HepG2 (cell line): ENCODE results near the gene ZFP69. TPM values are rescaled to one million over a fixed set of nuclear protein-coding genes. Genes with fewer than 3 reads are reported as not detected.

Source experiments
- ATF7-NPFF ChIP-seq: sonication (generic); formaldehyde crosslinking; IDR thresholded peaks from 2 replicates; pipeline ENCODE4 v1.8.1; 2023; ENCODE audit warnings: mild to moderate bottlenecking, low read depth, missing genetic modification reagents, moderate library complexity
- ATM ChIP-seq: fragments of 450-650 bp; IDR thresholded peaks from 2 replicates; pipeline ENCODE4 v1.7.1; 2017; ENCODE audit warnings: mild to moderate bottlenecking, borderline replicate concordance
- KLF12 ChIP-seq: sonication (generic); formaldehyde crosslinking; IDR thresholded peaks from 2 replicates; pipeline ENCODE4 v1.4.0; 2020; ENCODE audit warnings: missing genetic modification reagents, borderline replicate concordance
- MAFF ChIP-seq: IDR thresholded peaks from 2 replicates; pipeline ENCODE4 v1.6.1; 2011; ENCODE audit warnings: low read depth, low read length, improper control_type of control experiment
- MED1 ChIP-seq: sonication (generic); formaldehyde crosslinking; IDR thresholded peaks from 2 replicates; pipeline ENCODE4 v1.4.0; 2020; ENCODE audit warnings: missing genetic modification reagents
- MYNN ChIP-seq: sonication (generic); formaldehyde crosslinking; IDR thresholded peaks from 2 replicates; pipeline ENCODE4 v1.4.0; 2020; ENCODE audit warnings: mild to moderate bottlenecking, low read depth, missing genetic modification reagents
- SKIL ChIP-seq: sonication (generic); formaldehyde crosslinking; IDR thresholded peaks from 2 replicates; pipeline ENCODE4 v1.8.0; 2022; ENCODE audit warnings: missing genetic modification reagents, mild to moderate bottlenecking, moderate library complexity, borderline replicate concordance
- SRSF1 ChIP-seq: fragments of 200-400 bp; formaldehyde crosslinking; optimal IDR thresholded peaks from 2 replicates; pipeline ENCODE3; 2017; ENCODE audit warnings: mild to moderate bottlenecking, low read depth, low read length, moderate library complexity
- TMF1 ChIP-seq: sonication (generic); formaldehyde crosslinking; IDR thresholded peaks from 2 replicates; pipeline ENCODE4 v1.8.1; 2022; ENCODE audit warnings: low read depth, missing genetic modification reagents
- XRCC5 ChIP-seq: fragments of 200-400 bp; formaldehyde crosslinking; optimal IDR thresholded peaks from 2 replicates; pipeline ENCODE3; 2017; ENCODE audit warnings: mild to moderate bottlenecking, low read length
- ZBTB7B ChIP-seq: sonication (generic); formaldehyde crosslinking; IDR thresholded peaks from 2 replicates; pipeline ENCODE4 v1.4.0; 2020; ENCODE audit warnings: missing genetic modification reagents
- ZMYM2 ChIP-seq: sonication (generic); formaldehyde crosslinking; IDR thresholded peaks from 2 replicates; pipeline ENCODE4 v1.8.0; 2022; ENCODE audit warnings: mild to moderate bottlenecking, missing genetic modification reagents
- ZNF160 ChIP-seq: sonication (generic); formaldehyde crosslinking; IDR thresholded peaks from 2 replicates; pipeline ENCODE4 v1.8.0; 2022; ENCODE audit warnings: mild to moderate bottlenecking, inconsistent platforms, missing genetic modification reagents
- ZNF280D ChIP-seq: sonication (generic); formaldehyde crosslinking; IDR thresholded peaks from 2 replicates; pipeline ENCODE4 v1.5.1; 2020; ENCODE audit warnings: mild to moderate bottlenecking, missing genetic modification reagents
- ZNF33B ChIP-seq: sonication (generic); formaldehyde crosslinking; IDR thresholded peaks from 2 replicates; pipeline ENCODE4 v1.5.1; 2020; ENCODE audit warnings: mild to moderate bottlenecking, missing genetic modification reagents
- ZNF530 ChIP-seq: sonication (generic); formaldehyde crosslinking; IDR thresholded peaks from 2 replicates; pipeline ENCODE4 v1.5.0; 2020; ENCODE audit warnings: low read depth, mild to moderate bottlenecking, missing genetic modification reagents
- polyA plus RNA-seq, 8 experiments: library from polyadenylated mRNA; depleted of rRNA in 3 of 8; stranded (reverse) in 7 of 8; unstranded in 1 of 8; fragments of >200 nt; fragmentation: Illumina TruSeq in 4 of 8; extraction: Trizol in 4 of 8; gene quantifications; 2 replicates each; pipeline versions ENCODE4 v1.2.1 to v1.2.3, GENCODE V29; 2011 to 2016; ENCODE audit warnings: low read depth in 4 of 8, missing spikeins in 1 of 8, mixed read lengths in 1 of 8; ENCODE audit not compliant: insufficient read depth in 1 of 8
- total RNA-seq, 5 experiments: library from RNA; depleted of rRNA; stranded (reverse); fragments of >200 nt; fragmentation: Illumina TruSeq; extraction: Trizol; gene quantifications; 2 replicates each; pipeline ENCODE4 v1.2.3, GENCODE V29; 2016; ENCODE audit warnings: low read depth in 1 of 5
- TF ChIP-seq, protein P1 (sequence below): sonication (generic); formaldehyde crosslinking; IDR thresholded peaks from 2 replicates; pipeline ENCODE4 v1.4.0; 2020; ENCODE audit warnings: missing genetic modification reagents
- TF ChIP-seq, protein P2 (sequence below): sonication (generic); formaldehyde crosslinking; IDR thresholded peaks from 2 replicates; pipeline ENCODE4 v1.4.0; 2020; ENCODE audit warnings: mild to moderate bottlenecking, missing genetic modification reagents
- TF ChIP-seq, protein P3 (sequence below): fragments of 450-650 bp; IDR thresholded peaks from 2 replicates; pipeline ENCODE4 v1.6.1; 2016
- TF ChIP-seq, protein P4 (sequence below): IDR thresholded peaks from 2 replicates; pipeline ENCODE4 v1.6.1; 2018; ENCODE audit warnings: missing genetic modification reagents

The ZFP69 gene
- total and polyA plus RNA-seq, 2 of the 13 experiments (the other 11 are each of a cell fraction or from before 2014, with no cell fraction given), result 2.6 to 5.6 TPM

GRCh38 chr1:40449684-40450494 is 27.2 kb upstream of the ZFP69 start, which contains the start of gene ZFP69B (continued):
- TF ChIP-seq, protein P1, sequence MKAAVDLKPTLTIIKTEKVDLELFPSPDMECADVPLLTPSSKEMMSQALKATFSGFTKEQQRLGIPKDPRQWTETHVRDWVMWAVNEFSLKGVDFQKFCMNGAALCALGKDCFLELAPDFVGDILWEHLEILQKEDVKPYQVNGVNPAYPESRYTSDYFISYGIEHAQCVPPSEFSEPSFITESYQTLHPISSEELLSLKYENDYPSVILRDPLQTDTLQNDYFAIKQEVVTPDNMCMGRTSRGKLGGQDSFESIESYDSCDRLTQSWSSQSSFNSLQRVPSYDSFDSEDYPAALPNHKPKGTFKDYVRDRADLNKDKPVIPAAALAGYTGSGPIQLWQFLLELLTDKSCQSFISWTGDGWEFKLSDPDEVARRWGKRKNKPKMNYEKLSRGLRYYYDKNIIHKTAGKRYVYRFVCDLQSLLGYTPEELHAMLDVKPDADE (CRISPR knock-in tag), result no peak
- TF ChIP-seq KLF12 (no peak), MED1 (CRISPR knock-in tag) (peak; percentile 83), SRSF1 (peak; percentile 81), SKIL (CRISPR knock-in tag) (0 out of 2 replicates have a peak, but pooled peaks have one; percentile 32), ZMYM2 (CRISPR knock-in tag) (no peak), TMF1 (CRISPR knock-in tag) (0 out of 2 replicates have a peak, but pooled peaks have one; percentile 50), ZNF160 (CRISPR knock-in tag) (peak; percentile 68; the same call in 1 of the 2 replicates), MYNN (CRISPR knock-in tag) (no peak), ATF7-NPFF (CRISPR knock-in tag) (peak; percentile 77), XRCC5 (peak; percentile 78), ATM (no peak), ZNF280D (CRISPR knock-in tag) (no peak), ZNF530 (no peak), ZBTB7B (CRISPR knock-in tag) (peak; percentile 90), ZNF33B (CRISPR knock-in tag) (peak; percentile 64; the same call in 1 of the 2 replicates), MAFF (no peak)
- TF ChIP-seq, protein P2, sequence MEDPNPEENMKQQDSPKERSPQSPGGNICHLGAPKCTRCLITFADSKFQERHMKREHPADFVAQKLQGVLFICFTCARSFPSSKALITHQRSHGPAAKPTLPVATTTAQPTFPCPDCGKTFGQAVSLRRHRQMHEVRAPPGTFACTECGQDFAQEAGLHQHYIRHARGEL (CRISPR knock-in tag), result no peak
- TF ChIP-seq, protein P3, sequence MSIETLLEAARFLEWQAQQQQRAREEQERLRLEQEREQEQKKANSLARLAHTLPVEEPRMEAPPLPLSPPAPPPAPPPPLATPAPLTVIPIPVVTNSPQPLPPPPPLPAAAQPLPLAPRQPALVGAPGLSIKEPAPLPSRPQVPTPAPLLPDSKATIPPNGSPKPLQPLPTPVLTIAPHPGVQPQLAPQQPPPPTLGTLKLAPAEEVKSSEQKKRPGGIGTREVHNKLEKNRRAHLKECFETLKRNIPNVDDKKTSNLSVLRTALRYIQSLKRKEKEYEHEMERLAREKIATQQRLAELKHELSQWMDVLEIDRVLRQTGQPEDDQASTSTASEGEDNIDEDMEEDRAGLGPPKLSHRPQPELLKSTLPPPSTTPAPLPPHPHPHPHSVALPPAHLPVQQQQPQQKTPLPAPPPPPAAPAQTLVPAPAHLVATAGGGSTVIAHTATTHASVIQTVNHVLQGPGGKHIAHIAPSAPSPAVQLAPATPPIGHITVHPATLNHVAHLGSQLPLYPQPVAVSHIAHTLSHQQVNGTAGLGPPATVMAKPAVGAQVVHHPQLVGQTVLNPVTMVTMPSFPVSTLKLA, result no peak
- TF ChIP-seq, protein P4, sequence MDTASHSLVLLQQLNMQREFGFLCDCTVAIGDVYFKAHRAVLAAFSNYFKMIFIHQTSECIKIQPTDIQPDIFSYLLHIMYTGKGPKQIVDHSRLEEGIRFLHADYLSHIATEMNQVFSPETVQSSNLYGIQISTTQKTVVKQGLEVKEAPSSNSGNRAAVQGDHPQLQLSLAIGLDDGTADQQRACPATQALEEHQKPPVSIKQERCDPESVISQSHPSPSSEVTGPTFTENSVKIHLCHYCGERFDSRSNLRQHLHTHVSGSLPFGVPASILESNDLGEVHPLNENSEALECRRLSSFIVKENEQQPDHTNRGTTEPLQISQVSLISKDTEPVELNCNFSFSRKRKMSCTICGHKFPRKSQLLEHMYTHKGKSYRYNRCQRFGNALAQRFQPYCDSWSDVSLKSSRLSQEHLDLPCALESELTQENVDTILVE (CRISPR knock-in tag), result no peak
